Stimulated activated CD4-positive, alpha-beta T cell treated with anti-CD3 and anti-CD28 coated beads, Interleukin-2, amount 100 ng/mL, for 48 hours (primary cell): ENCODE results near the gene NXPE3.
"Not testable (repeated sequence)": the region's sequence is repeated elsewhere in the genome, so short reads cannot be mapped to it uniquely, and the experiment has no call there.

ENCODE experiments used
- DNase-seq, 2 donors: peaks; one replicate each; pipeline ENCODE4 v3.0.0-alpha.2; 2020

Gene NXPE3

DNA sequence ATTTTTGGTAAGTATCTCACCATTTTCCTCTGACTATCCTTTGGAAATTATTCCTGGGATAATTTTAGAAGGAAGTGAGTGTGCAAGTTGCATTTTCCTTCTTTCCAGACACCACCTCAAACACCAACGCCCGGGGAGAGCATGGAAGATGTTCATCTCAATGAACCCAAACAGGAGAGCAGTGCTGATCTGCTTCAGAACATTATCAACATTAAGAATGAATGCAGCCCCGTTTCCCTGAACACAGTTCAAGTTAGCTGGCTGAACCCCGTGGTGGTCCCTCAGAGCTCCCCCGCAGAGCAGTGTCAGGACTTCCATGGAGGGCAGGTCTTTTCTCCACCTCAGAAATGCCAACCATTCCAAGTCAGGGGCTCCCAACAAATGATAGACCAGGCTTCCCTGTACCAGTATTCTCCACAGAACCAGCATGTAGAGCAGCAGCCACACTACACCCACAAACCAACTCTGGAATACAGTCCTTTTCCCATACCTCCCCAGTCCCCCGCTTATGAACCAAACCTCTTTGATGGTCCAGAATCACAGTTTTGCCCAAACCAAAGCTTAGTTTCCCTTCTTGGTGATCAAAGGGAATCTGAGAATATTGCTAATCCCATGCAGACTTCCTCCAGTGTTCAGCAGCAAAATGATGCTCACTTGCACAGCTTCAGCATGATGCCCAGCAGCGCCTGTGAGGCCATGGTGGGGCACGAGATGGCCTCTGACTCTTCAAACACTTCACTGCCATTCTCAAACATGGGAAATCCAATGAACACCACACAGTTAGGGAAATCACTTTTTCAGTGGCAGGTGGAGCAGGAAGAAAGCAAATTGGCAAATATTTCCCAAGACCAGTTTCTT is 74.2 kb downstream of the NXPE3 start:
- no peak for DNase-seq

DNA sequence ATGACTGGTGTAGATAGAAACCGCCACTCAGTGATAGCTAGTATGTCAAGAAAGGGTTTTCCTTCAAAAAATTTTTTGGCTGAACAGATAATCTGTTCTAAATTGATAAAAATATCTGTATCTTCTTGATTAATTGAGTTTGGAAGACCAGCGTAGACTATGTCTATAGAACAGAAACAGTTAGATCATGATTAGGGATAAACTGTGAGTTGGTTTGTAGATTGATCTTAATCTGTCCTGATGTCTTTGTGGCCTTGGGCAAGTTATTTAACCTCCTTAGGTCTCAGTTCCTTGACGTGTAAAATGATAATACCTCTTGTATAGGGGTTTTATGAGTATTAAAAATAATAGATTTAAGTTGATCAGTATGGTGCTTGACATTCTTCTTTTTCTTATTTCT is 75.0 kb downstream of the NXPE3 start:
- DNase-seq, result no peak

DNA sequence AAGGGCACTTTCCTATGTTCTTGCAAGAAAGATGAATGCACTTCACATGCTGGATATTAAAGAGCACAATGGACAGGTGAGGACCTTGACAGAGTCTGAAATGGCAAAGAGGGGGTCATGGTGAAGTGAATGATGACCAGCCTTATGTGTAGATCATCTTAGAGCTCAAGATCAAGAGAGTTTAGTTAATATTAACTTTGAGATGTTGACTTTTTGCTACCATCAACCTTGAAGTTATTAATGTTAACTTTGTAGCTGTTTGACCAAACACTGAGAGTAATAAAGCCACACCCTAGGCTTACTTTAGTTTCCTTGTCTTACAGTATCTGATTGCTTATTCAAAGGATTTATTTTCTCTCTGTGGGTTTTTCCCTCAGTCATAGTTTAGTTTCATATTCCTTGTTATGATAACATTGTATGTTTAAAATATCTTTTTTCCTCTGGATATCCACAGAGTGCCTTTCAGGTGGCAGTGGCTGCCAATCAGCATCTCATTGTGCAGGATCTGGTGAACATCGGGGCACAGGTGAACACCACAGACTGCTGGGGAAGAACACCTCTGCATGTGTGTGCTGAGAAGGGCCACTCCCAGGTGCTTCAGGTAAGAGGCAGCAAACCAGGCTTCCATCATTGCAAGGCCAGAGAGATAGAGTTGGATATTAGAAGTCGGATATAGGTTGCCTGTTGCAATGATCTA is 75.7 kb downstream of the NXPE3 start:
- DNase-seq, result no peak

DNA sequence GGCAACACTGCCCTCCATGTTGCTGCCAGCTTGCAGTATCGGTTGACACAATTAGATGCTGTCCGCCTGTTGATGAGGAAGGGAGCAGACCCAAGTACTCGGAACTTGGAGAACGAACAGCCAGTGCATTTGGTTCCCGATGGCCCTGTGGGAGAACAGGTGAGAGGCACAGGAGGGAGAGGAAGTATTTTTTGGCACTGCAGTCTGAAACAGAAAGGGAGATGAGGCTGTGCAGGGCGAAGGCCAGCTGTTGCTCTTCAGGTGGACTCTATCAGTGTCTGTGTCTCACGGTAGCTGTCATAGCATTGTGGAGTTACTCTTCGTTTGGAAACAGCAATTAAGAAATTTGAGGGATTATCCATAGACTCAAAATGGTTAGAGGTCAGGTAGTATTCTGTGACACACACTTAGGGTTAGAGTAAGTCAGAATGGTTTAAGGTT is 78.3 kb downstream of the NXPE3 start:
- DNase-seq, result no peak

DNA sequence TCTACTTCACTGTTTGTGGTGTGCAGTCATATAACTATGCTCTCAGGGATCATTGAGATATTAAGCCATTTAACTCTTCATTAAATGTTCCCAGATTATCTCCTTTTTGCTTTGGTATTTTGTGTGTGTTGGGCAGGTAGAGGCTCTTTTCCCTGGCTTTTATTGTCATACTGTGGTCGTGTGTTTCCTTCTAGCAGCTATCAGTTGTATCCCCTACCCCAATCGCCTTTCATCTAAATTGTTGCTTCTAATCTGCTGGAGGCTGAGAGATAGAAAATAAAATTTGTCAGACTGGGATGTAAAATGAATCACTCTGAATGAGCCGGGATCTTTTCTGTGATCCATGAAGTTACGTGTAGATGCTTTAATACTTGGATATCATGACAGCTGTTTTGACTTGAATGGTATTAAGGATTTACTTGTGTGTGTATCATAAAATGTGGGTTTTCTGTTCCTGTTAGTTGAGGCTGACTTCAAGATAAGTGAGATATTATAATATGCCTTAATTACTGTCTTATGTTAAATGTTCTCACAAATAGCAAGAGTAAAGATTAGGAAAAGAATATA is 79.5 kb downstream of the NXPE3 start:
- DNase-seq, result no peak

DNA sequence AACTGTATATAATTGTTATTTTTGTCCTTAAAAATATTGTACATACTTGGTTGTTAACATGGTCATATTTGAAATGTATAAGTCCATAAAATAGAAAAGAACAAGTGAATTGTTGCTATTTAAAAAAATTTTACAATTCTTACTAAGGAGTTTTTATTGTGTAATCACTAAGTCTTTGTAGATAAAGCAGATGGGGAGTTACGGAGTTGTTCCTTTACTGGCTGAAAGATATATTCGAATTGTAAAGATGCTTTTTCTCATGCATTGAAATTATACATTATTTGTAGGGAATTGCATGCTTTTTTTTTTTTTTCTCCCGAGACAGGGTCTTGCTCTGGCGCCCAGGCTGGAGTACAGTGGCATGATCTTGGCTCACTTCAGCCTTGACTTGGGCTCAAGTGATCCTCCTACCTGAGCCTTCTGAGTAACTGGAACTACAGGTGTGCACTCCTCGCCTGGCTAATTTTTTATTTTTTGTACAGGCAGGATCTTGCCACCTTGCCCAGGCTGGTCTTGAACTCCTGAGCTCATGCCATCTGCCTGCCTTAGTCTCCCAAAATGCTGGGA is 81.0 kb downstream of the NXPE3 start:
- DNase-seq, result no peak

DNA sequence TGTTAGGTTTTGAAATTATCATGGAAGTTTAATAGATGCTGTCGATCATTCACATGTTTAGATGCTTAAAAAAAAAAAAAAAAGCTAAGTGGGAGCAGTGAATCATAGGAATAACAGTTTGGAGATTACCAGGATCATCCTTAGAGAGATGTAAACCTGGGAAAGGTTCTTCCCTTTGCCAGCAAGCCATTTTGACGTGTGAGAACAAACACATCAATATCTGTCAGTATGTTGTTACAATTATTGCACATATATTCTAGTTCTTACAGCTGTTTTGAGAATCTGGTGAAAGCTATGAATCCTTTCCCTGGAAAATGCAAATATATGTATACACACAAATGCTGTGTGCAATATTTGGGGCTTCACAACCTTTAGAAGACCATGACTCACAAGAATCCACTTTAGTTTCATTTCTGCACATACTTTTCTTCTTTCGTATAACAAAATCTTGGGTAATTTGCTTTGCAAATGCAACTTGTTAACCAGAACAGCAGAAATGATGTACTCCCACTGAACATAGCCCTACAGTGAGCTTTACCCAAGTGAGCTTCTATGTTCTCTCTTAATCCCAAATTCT is 82.3 kb downstream of the NXPE3 start:
- DNase-seq, result no peak

- DNase-seq, result no peak
These were observed 82.9 kb downstream of the NXPE3 start for GRCh38 chr3:101861789-101862415.

- no peak for DNase-seq
These were observed 83.6 kb downstream of the NXPE3 start for GRCh38 chr3:101862416-101863165.

- DNase-seq, result not testable (repeated sequence)
These were observed 85.9 kb downstream of the NXPE3 start for GRCh38 chr3:101864926-101865325.

GRCh38 chr3:101865751-101866509 is 86.9 kb downstream of the NXPE3 start:
- no peak for DNase-seq

DNA sequence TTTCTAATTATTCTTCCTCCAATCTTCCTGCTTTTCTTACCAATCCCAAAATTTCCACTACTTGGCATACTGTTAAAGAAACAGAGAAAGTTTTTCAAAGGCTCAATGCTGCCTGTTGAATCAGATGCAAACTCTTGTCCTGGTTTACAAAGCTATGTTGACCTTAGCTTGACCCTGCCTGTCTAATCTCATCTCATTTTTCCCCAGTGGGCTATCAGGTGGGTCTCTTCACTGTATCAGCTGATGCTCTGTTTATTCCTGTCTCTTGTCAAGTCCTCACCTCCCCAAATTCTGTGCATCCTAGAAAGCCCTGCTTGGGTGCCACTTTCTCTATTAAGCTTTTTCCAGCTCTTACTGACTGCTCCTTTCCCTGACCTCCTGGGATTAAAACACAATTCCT is 88.5 kb downstream of the NXPE3 start:
- no peak for DNase-seq

GRCh38 chr3:101867996-101868395 is 89.0 kb downstream of the NXPE3 start:
- DNase-seq, result no peak

GRCh38 chr3:101868534-101869464 is 89.8 kb downstream of the NXPE3 start:
- no peak for DNase-seq

DNA sequence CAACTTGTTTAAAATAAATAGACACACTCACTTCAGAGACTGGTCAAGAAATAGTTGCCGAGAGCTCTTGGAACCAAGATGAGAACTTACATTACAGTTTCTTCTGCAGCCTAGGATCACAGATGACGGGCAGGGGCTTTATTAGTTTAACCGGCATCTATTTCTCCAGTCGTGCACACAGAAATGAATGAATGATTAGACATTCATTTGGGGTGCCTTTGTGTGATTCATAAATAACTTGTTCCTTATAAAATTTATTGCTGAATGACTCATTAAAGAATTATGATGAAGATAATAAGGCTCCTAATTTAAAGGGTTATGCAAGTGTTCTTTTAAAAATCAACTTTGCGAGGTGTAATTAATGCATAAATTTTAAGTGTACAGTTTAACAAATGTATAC is 91.1 kb downstream of the NXPE3 start:
- DNase-seq, result no peak

GRCh38 chr3:101873619-101874018 is 94.6 kb downstream of the NXPE3 start:
- DNase-seq, result no peak

DNA sequence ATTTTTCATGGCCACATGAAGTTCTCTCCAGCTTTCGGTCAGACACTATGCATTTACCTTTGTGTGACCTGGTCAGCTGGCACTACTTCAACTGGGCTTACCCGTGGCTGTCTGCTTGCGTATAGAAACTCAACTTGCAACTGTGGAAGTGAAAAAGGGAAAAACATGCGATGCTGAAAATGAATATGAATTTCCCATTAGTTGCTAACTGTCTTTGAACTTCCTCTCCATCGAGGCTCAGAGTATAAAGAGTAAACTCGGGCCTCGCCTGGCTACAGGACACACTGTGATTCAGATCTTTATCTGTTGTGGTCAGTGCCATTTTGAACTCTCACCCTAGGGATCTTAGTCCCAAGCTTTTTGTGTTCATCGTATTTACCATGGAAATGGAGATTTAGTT is 97.1 kb downstream of the NXPE3 start:
- no peak for DNase-seq
